ENCODE results near the gene PANX1.

PANX1 gene

DNA sequence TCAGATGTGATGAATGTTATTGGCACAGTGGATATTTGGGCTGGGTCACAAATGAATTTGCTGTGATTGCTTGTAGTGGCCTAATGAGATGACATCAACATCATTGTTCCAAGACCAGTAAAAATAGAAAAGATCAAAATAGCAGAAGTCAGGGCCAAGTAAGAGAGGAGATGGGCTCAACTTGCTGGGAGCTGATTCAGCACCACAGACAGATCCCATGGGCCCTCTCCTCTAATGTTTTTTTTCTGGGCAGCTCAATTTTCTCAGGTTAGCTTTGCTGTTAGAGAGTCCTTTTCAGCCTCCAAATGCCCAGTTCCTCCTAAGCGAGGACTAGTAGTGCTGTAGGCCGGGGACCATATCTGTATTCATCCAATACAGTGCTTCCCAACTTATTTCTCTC is 89.7 kb downstream of the PANX1 start:
- Histone ChIP-seq H3K4me2 (ENCODE audit: low read length) (no peak overlapping the region), H3K79me2 (ENCODE audit: insufficient read depth, low read length) (no peaks in the 10 kb centered on the region), H3K9me2 (ENCODE audit: low read depth, low read length) (no peaks in the 10 kb centered on the region), H3K9me3 (ENCODE audit: low read length) (no peaks in the 10 kb centered on the region), H3K27me3 (ENCODE audit: insufficient read depth, low read length) (no peaks in the 10 kb centered on the region), H3K9ac (ENCODE audit: low read length) (no peak overlapping the region), H4K20me1 (ENCODE audit: insufficient read depth, low read length) (no peaks in the 10 kb centered on the region), H2AFZ (ENCODE audit: low read length) (no peak overlapping the region), H3K4me3 (ENCODE audit: low read depth, low read length, poor library complexity, severe bottlenecking) (no peak overlapping the region), H3K36me3 (ENCODE audit: insufficient read depth, low read length) (no peaks in the 10 kb centered on the region), H3F3A (ENCODE audit: insufficient read depth, low read length) (no peaks in the 10 kb centered on the region), H3K4me1 (ENCODE audit: insufficient read depth, low read length, severe bottlenecking) (no peaks in the 10 kb centered on the region), H3K27ac (ENCODE audit: low read depth, low read length, poor library complexity, severe bottlenecking) (no peak overlapping the region)
- no peak for TF ChIP-seq EZH2 (IDR thresholded peaks at IDR 0.05; ENCODE audit: borderline replicate concordance, low read length)
- TF ChIP-seq, protein P1, sequence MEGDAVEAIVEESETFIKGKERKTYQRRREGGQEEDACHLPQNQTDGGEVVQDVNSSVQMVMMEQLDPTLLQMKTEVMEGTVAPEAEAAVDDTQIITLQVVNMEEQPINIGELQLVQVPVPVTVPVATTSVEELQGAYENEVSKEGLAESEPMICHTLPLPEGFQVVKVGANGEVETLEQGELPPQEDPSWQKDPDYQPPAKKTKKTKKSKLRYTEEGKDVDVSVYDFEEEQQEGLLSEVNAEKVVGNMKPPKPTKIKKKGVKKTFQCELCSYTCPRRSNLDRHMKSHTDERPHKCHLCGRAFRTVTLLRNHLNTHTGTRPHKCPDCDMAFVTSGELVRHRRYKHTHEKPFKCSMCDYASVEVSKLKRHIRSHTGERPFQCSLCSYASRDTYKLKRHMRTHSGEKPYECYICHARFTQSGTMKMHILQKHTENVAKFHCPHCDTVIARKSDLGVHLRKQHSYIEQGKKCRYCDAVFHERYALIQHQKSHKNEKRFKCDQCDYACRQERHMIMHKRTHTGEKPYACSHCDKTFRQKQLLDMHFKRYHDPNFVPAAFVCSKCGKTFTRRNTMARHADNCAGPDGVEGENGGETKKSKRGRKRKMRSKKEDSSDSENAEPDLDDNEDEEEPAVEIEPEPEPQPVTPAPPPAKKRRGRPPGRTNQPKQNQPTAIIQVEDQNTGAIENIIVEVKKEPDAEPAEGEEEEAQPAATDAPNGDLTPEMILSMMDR (IDR thresholded peaks at IDR 0.05; ENCODE audit: low read length), result no peak

DNA sequence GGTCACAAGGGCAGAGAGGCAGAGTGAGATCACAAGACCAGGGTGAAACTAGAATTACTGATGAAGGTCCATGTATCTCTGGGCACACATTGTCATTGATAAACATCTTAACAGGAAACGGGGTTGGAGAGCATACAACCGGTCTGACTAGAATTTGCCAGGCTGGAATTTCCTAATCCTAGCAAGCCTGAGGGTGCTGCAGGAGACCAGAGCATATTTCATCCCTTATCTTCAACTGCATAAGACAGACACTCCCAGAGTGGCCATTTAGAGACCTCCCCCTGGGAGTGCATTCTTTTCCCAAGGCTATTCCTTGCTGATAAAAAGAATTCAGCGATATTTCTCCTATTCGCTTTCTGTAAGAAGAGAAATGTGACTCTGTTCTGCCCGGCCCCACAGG is 91.1 kb downstream of the PANX1 start:
- no peaks in the 10 kb centered on the region for H3K27me3 ChIP-seq (ENCODE audit: insufficient read depth, low read length)
- no peak overlapping the region for H3K4me3 ChIP-seq (ENCODE audit: low read depth, low read length, poor library complexity, severe bottlenecking)
- no peaks in the 10 kb centered on the region for H3K36me3 ChIP-seq (ENCODE audit: insufficient read depth, low read length)
- no peaks in the 10 kb centered on the region for H3K9me3 ChIP-seq (ENCODE audit: low read length)
- H3K79me2 ChIP-seq (ENCODE audit: insufficient read depth, low read length), result no peaks in the 10 kb centered on the region
- H4K20me1 ChIP-seq (ENCODE audit: insufficient read depth, low read length), result no peaks in the 10 kb centered on the region
- no peaks in the 10 kb centered on the region for H3F3A ChIP-seq (ENCODE audit: insufficient read depth, low read length)
- H3K27ac ChIP-seq (ENCODE audit: low read depth, low read length, poor library complexity, severe bottlenecking), result no peak overlapping the region
- H3K4me1 ChIP-seq (ENCODE audit: insufficient read depth, low read length, severe bottlenecking), result no peaks in the 10 kb centered on the region
- H3K9me2 ChIP-seq (ENCODE audit: low read depth, low read length), result no peaks in the 10 kb centered on the region
- TF ChIP-seq EZH2 (IDR thresholded peaks at IDR 0.05; ENCODE audit: borderline replicate concordance, low read length), result no peak
- TF ChIP-seq, protein P1 (IDR thresholded peaks at IDR 0.05; ENCODE audit: low read length), result no peak
- no peak overlapping the region for H3K4me2 ChIP-seq (ENCODE audit: low read length)
- H2AFZ ChIP-seq (ENCODE audit: low read length), result no peak overlapping the region
- no peak overlapping the region for H3K9ac ChIP-seq (ENCODE audit: low read length)

DNA sequence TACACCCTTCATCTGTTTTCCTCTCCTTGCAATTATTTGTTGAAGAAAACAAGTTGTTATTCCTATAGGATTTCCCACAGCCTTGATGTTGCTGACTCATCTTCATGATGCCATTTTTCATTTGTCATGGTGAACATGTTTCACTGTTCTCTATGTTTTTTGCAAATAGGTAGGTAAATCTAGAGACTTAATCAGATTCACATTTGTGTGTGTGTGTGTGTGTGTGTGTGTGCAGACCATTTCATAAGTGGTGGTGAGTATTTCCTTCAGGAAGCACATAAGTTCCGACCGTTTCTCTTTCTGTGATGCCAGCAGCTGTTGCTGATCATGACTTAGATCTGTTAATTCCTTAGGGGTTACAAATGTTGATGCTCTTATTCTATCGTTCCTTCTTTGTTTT is 95.4 kb downstream of the PANX1 start:
- no peak overlapping the region for H3K4me2 ChIP-seq (ENCODE audit: low read length)
- no peaks in the 10 kb centered on the region for H3K36me3 ChIP-seq (ENCODE audit: insufficient read depth, low read length)
- TF ChIP-seq, protein P1 (IDR thresholded peaks at IDR 0.05; ENCODE audit: low read length), result no peak
- TF ChIP-seq EZH2 (IDR thresholded peaks at IDR 0.05; ENCODE audit: borderline replicate concordance, low read length), result no peak
- no peak overlapping the region for H3K4me3 ChIP-seq (ENCODE audit: low read depth, low read length, poor library complexity, severe bottlenecking)
- no peak overlapping the region for H3K27ac ChIP-seq (ENCODE audit: low read depth, low read length, poor library complexity, severe bottlenecking)
- H3K27me3 ChIP-seq (ENCODE audit: insufficient read depth, low read length), result no peaks in the 10 kb centered on the region
- H3K4me1 ChIP-seq (ENCODE audit: insufficient read depth, low read length, severe bottlenecking), result no peaks in the 10 kb centered on the region
- no peaks in the 10 kb centered on the region for H3K9me2 ChIP-seq (ENCODE audit: low read depth, low read length)
- no peaks in the 10 kb centered on the region for H3F3A ChIP-seq (ENCODE audit: insufficient read depth, low read length)
- no peaks in the 10 kb centered on the region for H4K20me1 ChIP-seq (ENCODE audit: insufficient read depth, low read length)
- H3K79me2 ChIP-seq (ENCODE audit: insufficient read depth, low read length), result no peaks in the 10 kb centered on the region
- no peaks in the 10 kb centered on the region for H3K9me3 ChIP-seq (ENCODE audit: low read length)
- no peak overlapping the region for H2AFZ ChIP-seq (ENCODE audit: low read length)
- H3K9ac ChIP-seq (ENCODE audit: low read length), result no peak overlapping the region

All from OCI-LY1 (cell line).